Activated CD8-positive, alpha-beta T cell treated with anti-CD3 and anti-CD28 coated beads for 36 hours (primary cell): Measurements from ENCODE around the gene GGCX. TPM values are rescaled to one million over a fixed set of nuclear protein-coding genes. Genes with fewer than 3 reads are reported as not detected.

Experiments
- ATAC-seq: fragments of 200-7000 bp; cut with Tn5 transposase; one replicate; pipeline ENCODE4 v1.10.0; 2021; ENCODE audit warnings: mild to moderate bottlenecking, moderate library complexity
- CTCF ChIA-PET: fragments of 350-600 bp; sonication (Branson Sonifier 250); formaldehyde crosslinking; loops from one replicate; lab custom pipeline; 2021; ENCODE audit warnings: antibody characterized with exemption; lab: Charles Lee
- POLR2A ChIA-PET: fragments of 350-600 bp; sonication (Branson Sonifier 250); formaldehyde crosslinking; loops from one replicate; lab custom pipeline; 2021; ENCODE audit warnings: antibody characterized with exemption; lab: Charles Lee
- DNase-seq: peaks from one replicate; pipeline ENCODE4 v3.0.0-alpha.2; 2020
- H3K27ac Mint-ChIP-seq: one replicate; pipeline ENCODE4 v1.8.0; 2021; ENCODE audit warnings: mild to moderate bottlenecking, mixed read lengths
- H3K27me3 Mint-ChIP-seq: one replicate; pipeline ENCODE4 v1.8.0; 2021; ENCODE audit warnings: mixed read lengths
- H3K36me3 Mint-ChIP-seq: one replicate; pipeline ENCODE4 v1.8.0; 2021; ENCODE audit warnings: low read depth, mixed read lengths
- H3K4me1 Mint-ChIP-seq: one replicate; pipeline ENCODE4 v1.8.0; 2021; ENCODE audit warnings: low read depth, mixed read lengths
- H3K4me3 Mint-ChIP-seq: one replicate; pipeline ENCODE4 v1.8.0; 2021; ENCODE audit warnings: mild to moderate bottlenecking, moderate library complexity, mixed read lengths
- H3K9me3 Mint-ChIP-seq: one replicate; pipeline ENCODE4 v1.8.0; 2021; ENCODE audit warnings: mixed read lengths
- intact Hi-C: fragments of 100-400 bp; cut with micrococcal nuclease; formaldehyde crosslinking; loops from one replicate; pipeline ENCODE4 v1.10.0; 2022
- total RNA-seq, 2 experiments: library from RNA; stranded (reverse); gene quantifications; one replicate each; pipeline ENCODE4 v1.2.3, GENCODE V29; 2021
- TF ChIP-seq, protein P1 (sequence below): fragments of 200-600 bp; IDR thresholded peaks from one replicate; pipeline ENCODE4 v1.8.0; 2022; ENCODE audit warnings: antibody characterized with exemption, mild to moderate bottlenecking

Gene GGCX
- total RNA-seq, 2 experiments from 2014 or later = 14.6 to 16.7 TPM

DNA sequence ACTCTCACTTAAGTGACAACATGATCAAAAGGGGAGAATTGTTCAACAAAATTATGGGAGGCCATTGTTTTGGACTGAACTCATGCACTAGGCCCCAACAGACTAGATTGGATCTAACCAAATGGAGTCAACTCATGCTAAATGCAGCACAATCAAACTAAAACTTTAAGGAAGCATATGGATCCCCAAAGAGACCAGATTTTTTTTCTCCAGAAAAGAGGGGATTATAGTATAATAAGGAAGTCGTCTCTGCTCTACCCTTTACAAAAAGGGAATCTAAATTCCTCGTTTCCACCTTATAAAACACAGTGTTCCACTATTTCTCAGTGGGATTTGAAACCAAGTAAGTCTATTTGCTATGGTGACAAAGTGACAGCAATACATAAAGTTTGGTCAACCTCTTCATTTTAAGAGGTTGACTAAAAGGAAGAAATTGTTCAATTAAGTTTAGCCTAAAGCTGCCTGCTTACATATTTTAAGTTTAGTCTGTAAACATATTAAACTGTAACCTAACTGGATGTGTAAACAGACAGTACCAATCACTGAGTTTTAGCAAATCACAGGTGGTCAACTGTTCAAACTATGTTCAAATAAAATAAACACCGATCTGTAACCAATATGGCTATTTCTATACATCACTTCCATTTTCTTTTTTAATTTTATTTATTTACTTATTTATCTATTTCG is 63.2 kb downstream of the GGCX start:
- DNase-seq (no peak), ATAC-seq (no peak)
- intact Hi-C loops = no loop called here
- Mint-ChIP-seq H3K27ac (no peak overlapping the region), H3K4me3 (no peak overlapping the region), H3K27me3 (no peaks in the 10 kb centered on the region), H3K36me3 (no peaks in the 10 kb centered on the region), H3K9me3 (no peaks in the 10 kb centered on the region), H3K4me1 (no peaks in the 10 kb centered on the region)
- CTCF ChIA-PET = no interaction called here
- POLR2A ChIA-PET = no interaction called here
- TF ChIP-seq, protein P1, sequence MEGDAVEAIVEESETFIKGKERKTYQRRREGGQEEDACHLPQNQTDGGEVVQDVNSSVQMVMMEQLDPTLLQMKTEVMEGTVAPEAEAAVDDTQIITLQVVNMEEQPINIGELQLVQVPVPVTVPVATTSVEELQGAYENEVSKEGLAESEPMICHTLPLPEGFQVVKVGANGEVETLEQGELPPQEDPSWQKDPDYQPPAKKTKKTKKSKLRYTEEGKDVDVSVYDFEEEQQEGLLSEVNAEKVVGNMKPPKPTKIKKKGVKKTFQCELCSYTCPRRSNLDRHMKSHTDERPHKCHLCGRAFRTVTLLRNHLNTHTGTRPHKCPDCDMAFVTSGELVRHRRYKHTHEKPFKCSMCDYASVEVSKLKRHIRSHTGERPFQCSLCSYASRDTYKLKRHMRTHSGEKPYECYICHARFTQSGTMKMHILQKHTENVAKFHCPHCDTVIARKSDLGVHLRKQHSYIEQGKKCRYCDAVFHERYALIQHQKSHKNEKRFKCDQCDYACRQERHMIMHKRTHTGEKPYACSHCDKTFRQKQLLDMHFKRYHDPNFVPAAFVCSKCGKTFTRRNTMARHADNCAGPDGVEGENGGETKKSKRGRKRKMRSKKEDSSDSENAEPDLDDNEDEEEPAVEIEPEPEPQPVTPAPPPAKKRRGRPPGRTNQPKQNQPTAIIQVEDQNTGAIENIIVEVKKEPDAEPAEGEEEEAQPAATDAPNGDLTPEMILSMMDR = no peak

- H3K9me3 Mint-ChIP-seq = no peaks in the 10 kb centered on the region
- CTCF ChIA-PET = no interaction called here
- no peak overlapping the region for H3K4me3 Mint-ChIP-seq
- TF ChIP-seq, protein P1 = no peak
- POLR2A ChIA-PET = no interaction called here
- ATAC-seq (no peak), DNase-seq (no peak)
- H3K27me3 Mint-ChIP-seq = no peaks in the 10 kb centered on the region
- H3K36me3 Mint-ChIP-seq = no peaks in the 10 kb centered on the region
- intact Hi-C loops = no loop called here
- no peak overlapping the region for H3K27ac Mint-ChIP-seq
- no peaks in the 10 kb centered on the region for H3K4me1 Mint-ChIP-seq
Observed at GRCh38 chr2:85496436-85496835, 64.9 kb downstream of the GGCX start.

Other genes with a start within 250 kb of the GGCX start
- 10 to 100 TPM; 62.8 to 64.0 TPM for gene TGOLN2, start 233.5 kb downstream of the GGCX start, total RNA-seq
- gene RETSAT, start 207.0 kb downstream of the GGCX start, total RNA-seq = 10 to 100 TPM; 21.3 to 22.9 TPM
- 10 to 100 TPM; 11.8 to 13.0 TPM for gene ELMOD3, start 206.7 kb downstream of the GGCX start, total RNA-seq
- gene CAPG, start 151.1 kb downstream of the GGCX start, total RNA-seq = 10 to 100 TPM; 18.7 to 19.3 TPM
- under 1 TPM; 0.77 to 0.96 TPM for gene SH2D6, start 142.8 kb downstream of the GGCX start, total RNA-seq
- 100 to 1,000 TPM; 276 to 282 TPM for gene MAT2A, start 22.3 kb downstream of the GGCX start, total RNA-seq
- 10 to 100 TPM; 84.5 to 91.1 TPM for gene VAMP8, start 16.1 kb upstream of the GGCX start, total RNA-seq
- 10 to 100 TPM; 28.0 to 29.4 TPM for gene VAMP5, start 22.9 kb upstream of the GGCX start, total RNA-seq
- 100 to 1,000 TPM; 112 to 117 TPM for gene RNF181, start 34.3 kb upstream of the GGCX start, total RNA-seq
- 1 to 10 TPM; 1.0 to 1.2 TPM for gene TMEM150A, start 41.2 kb upstream of the GGCX start, total RNA-seq
- gene C2orf68, start 50.6 kb upstream of the GGCX start, total RNA-seq = 10 to 100 TPM; 25.4 to 29.1 TPM
- gene USP39, start 54.7 kb upstream of the GGCX start, total RNA-seq = 10 to 100 TPM; 86.0 to 86.8 TPM
- gene SFTPB, start 106.7 kb upstream of the GGCX start, total RNA-seq = not detected
- 10 to 100 TPM; 46.7 to 52.6 TPM for gene GNLY, start 132.9 kb upstream of the GGCX start, total RNA-seq
- not detected for gene ATOH8, start 192.5 kb upstream of the GGCX start, total RNA-seq